Inferior parietal cortex (tissue), 1 donor: ENCODE measurements around the gene CAMK2D.
A peak's percentile ranks its signal among the peaks of the same experiment; 100 is the strongest.
"Not testable (repeated sequence)": the region's sequence is repeated elsewhere in the genome, so short reads cannot be mapped to it uniquely, and the experiment has no call there.

Experiments
- DNase-seq: peaks from one replicate; pipeline ENCODE4 v3.0.0-alpha.2; 2016; ENCODE audit errors: extremely low spot score

Gene CAMK2D

DNA sequence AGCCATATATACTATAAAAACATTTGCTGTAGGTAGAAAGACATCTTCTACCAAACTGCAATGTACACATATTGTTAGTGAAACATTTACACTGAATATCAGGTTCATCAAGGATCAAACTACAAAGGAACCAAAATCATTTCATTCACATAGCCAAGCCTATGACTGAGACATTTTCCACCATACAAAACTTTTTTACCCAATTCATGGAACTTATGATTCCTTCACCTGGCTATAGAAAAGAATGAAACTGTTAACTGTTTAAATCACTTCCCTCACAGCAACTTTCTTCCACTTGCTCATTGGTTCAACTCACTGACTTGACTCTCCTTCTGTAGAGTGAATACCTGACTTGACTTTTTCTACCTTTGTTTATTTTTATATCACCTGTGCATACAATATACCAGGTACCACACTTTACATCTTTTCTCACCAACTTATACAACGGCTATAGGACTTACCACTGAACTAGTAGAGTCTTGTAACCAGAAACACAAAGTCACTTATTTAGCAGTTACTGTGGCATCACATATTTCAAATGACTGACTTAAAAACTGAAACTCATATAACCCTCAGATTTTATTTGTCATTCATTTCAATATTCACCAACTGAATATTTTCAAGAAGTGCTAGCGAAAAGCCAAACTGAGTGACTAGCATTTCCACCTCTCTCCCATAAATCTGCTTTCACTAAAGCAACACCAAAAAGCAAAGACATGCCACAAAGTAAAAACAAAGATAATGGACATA is 30.9 kb downstream of the CAMK2D start:
- DNase-seq: no peak

DNA sequence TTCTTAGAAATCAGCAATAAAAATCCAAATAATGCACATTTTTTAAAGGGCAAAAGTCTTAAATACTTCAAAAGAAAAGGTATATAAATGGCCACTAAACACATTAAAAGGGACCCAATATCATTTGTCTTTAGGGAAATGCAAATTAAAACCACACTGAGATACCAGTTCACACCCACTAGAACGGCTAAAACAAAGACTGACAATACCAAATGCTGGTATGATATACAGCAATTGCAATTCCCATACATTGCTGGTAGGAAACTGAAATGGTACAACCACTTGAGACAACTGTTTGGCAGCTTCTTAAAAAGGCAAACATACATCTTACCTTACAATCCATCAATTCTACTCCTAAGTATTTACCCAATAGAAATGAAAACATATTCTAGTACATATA is 33.7 kb downstream of the CAMK2D start:
- no peak for DNase-seq

DNA sequence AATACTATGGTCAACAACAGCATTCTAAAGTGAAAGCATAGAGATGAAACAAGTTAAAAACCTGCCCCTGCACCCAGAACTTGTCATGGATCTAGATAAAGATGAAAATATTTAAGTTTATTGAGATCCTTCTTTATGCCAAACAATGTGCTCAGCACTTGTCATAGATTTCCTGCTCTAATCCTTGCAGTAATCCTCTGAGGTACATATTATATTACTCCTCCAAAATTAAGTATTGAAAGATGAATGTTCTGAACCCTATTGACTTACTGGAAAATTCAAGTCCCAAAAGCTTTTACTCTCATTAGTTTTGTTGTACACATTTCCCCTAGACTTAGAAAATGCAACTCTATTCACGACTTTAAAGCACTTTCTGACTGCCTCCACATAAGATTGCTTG is 35.6 kb downstream of the CAMK2D start:
- DNase-seq: no peak

DNA sequence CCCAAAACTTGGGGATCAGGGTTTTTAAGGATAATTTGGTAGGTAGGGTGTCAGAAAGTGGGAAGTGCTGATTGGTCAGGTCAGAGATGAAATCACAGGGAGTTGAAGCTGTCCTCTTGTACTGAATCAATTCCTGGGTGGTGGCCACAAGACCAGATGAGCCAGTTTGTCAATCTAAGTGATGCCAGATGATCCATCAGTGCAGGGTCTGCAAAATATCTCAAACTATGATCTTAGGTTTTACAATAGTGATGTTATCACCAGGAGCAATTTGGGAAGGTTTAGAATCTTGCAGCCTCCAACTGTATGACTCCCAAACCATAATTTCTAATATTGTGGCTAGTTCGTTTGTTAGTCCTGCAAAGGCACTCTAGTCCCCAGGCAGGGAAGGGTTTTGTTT is 43.3 kb downstream of the CAMK2D start:
- DNase-seq: no peak

DNA sequence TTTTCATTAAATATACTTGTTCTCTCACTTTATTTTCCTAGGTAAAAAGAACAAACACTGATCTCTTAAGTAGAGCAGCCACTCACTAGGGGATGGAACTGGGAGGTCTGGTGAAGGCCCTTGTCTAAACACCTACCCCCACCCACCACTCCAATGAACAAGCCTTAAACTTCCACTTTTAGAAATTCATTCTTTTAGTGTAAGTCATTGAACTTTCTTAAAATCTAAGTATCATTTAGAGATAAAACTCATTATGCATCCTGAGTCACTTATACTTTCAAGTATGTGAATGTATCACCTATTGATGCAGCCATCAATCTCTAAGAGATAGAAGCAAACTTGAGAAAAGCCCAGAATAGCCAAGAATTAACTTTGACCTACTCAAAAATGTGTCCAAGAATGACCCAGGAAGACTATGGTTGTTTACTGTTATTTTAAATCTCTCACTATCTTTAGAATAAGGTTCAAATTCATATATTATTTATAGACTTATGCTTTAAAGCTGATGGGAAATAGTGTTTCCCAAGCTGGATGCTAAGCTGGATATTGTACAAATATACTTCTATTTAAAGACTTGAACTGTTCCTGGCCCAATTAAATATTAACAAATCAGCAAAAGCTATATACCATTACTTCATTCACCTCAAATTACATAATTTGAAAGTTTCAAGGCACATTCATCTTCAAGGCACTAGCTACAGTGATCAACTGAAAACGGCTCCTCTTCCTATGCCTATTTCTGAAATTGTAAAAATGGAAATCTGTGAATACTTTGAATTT is 49.5 kb downstream of the CAMK2D start:
- no peak for DNase-seq

DNA sequence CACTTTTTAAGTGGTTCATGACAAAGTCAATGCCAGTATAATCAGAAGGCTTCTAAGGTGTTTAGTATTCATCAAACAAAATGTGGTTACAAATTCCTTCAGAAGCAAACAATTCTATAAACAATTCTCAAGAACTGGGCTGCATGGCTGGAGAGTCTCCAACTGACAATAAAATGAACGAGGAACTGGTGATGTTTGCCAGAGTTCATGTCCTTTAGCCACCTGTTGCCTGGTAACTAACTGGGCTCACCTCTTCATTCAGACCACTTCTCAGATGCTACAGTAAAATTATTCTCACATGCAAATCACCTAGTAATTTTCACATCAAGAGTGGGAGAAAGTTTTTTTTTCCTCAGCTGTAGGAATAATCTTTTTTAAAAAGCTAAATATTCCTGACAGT is 53.3 kb downstream of the CAMK2D start:
- no peak for DNase-seq

DNA sequence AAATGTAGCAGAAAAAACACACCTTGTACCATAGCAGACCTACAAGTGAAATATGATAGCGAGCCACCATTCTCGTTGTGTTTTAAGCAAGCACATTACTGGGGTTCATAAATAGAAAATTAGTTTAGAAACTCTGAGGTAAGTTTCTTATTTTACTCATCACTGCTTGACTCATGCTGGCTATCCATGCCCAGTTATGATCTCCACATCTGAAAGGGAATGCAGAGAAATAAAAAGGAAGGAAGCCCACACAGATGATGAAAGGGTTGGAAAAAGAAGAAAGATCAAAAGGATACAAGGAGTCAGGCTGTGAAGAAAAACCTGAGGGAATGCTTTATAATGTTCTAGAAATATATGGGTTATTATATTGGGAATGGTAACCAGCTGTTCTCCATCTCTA is 54.5 kb downstream of the CAMK2D start:
- no peak for DNase-seq

DNA sequence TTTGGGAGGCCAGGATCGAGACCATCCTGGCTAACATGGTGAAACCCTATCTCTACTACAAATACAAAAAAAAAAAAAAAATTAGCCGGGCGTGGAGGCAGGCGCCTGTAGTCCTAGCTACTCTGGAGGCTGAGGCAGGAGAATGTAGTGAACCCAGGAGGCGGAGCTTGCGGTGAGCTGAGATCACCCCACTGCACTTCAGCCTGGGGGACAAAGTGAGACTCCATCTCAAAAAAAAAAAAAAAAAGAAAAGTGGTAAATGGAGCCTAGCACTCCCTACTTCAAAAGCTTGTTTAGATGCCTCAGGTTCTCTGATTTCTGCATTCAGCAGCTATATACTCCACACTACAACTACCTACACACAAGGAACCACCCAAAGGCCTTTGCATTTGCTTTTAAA is 56.4 kb downstream of the CAMK2D start:
- DNase-seq: not testable (repeated sequence)

DNA sequence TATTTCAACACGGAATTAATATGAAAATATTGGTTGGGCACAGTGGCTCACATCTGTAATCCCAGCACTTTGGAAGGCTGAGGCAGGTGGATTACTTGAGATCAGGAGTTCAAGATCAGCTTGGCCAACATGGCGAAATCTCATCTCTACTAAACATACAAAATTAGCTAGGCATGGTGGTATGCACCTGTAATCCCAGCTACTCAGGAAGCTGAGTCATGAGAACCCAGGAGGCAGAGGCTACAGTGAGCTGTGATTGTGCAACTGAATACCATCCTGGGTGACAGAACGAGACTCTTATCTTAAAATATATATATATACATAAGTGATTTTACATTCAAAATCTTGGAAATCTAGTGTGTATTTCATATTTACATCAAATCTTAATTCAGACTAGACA is 58.9 kb downstream of the CAMK2D start:
- DNase-seq: not testable (repeated sequence)

DNA sequence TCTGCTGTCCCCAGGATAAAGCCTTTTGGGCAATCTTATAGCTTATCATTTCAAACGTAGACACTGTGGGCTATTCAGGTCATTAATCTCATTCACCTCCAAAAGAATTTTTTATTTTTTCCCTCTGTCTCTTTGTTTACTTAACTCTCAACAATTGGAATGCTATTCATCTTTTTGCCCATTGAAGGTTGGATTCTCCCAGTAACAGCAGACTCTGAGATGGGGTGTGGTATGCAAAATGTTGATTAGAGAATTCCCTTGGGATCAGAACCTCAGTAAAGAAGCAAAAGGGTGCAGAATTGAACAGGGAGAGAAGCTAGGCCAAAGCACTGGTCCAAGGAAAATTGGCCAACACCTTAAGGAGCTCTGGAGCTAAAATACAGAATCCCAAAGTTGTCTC is 60.4 kb downstream of the CAMK2D start:
- no peak for DNase-seq

DNA sequence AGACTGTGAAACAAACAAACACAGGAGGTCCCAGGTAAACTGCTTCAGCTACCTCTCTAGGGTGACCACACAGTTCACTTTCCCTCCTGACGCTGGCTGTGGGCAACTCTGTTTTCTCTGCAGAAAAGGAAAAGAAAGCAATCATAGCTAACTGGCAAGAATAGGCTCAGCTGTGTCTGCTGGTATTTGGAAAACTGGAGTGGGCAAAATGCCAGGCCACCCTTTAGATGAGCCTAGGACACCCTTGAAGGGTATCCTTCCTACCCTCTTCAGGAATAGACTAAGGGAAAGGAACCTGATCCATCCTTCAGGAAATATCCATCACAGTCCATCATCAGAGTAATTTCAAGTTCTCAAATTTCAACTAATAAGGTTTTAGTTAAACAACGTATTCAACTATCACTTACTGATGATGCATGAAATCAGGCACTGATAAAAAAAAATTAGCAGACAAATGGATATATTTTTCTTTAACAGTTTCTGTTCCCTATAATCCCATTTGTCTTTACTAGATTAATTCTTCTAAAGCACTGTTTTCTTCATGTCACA is 60.9 kb downstream of the CAMK2D start:
- DNase-seq: no peak

DNA sequence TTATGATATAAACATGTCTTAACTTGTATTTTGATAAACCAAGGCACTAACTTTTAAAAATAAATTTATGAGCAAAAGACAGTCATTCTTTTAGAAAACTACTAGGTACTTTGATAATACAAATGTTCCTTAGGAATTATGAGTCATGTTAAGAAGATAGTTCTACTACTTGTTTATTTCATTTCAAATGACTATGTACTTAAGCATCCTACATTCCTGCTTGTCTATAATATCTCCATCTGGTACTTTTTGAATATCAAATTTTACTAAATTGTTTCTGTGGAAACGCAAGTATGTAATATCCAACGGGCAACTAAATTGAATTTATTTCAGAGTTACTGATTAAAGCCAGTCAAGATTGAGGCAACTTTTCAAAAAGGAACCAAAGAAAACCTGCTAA is 61.8 kb downstream of the CAMK2D start:
- no peak for DNase-seq

DNA sequence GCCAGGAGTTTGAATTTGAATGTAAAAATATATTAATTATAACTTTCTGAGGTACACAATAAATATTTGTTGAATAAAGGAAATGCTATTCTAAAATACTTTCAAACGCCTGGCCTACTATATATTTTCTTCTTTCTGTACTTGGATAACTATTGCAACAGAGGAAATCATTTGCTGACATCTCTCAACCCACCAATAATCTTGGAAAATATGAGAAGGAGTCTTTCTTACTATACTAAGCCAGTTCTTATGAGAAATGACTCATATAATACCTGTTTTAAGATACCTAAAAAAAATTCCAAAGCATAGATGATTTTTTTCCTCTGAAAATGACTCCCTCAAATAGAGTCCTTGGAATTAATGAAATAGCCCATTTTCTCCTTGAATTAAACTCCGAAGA is 64.1 kb downstream of the CAMK2D start:
- no peak for DNase-seq

DNA sequence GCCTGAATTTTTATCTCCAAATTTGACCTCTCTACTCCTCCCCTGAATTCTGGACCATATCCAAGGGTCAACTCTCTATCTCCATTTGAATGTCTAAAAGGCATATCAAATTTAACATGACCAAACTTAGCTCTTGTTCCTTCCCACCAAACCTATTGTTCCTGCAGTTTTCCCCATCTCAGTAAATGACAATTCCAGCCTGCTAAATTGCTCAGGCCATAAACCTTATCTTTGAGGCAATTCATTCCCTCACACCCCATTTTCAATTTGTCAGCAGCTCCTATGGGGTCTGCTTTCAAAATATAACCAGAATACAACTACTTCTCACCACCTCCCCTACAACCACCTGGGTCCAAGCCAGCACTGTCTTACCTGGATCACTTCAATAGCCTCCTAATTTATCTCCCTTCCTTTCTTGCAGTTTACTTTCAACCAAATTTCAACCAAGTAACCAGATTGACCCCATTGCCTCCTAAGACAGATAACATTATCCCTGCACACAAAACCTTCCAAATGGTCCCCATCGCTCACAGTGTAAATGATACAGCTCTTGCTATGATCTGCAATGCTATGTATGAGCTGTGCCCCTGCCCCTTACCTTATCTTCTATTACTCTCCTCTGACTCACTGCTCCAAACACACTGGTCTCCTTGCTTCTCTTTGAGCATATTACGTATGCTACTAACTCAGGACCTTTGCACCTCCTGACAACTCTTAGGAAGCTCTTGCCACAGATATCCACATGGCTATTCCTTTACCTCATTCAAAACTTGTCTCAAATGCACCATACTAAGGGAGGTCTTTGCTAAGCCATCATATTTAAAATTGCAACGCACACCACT is 66.0 kb downstream of the CAMK2D start:
- DNase-seq: no peak

DNA sequence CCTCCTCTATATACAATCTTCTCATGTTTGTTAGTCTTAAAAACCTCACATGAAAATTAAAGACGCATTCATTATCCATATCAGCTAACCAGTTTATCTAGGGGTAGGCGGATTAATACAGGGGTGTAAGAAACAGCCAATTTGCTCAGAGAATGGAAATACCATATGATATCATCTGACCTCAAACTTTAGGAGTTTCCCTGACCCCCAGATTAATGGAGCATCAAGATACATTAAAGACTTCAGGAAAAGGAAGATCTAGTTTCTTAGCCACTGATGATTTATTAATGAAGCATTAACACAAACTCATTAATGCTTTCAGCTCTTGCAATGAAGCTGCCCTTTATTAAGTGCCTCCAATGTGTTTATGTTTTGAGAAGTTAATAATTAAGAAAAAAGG is 67.5 kb downstream of the CAMK2D start:
- DNase-seq: no peak

DNA sequence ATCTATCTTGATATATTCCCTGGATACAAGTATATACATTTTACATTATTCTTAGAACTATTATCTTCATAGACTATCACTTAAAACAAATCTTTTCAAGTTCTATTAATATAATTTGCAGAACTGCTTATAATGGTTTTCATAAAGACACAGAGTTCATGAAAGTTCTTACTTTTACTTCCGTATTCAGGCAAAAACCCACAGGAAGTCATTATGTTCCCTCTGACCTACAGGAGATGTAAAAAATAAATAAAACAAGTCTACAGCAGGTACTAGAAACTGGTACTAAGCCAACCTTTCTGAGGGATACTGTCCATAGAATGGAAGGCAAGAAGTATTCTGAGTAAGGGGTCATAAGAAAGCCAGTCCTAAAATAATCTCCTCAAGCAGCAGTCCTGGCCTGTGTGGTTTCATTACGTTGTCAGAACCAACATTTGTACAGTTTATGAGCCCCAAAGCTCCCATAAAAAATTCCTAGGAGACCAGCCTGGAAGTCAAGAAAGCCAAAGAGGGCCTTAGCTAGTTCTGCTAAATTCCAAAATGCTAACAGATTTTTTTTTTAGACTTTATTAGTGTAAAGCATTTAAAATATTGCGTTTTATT is 68.6 kb downstream of the CAMK2D start:
- no peak for DNase-seq

DNA sequence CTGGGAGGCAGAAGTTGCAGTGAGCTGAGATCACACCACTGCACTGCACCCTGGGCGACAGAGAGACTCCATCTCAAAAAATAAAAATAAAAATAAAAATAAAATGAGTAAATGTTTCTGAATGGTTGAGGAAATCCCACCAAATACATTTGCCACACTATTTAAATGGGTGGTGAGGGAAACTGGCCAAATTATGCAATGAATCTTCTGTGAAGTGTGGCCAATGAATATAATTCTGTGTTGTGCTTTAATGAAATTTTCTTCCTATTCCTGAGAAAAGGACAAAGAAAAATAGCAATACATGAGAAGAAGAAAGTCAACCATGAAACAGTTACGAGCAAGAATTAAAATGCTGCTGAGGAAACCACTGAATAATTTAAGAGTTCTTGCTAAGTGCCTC is 69.9 kb downstream of the CAMK2D start:
- DNase-seq: no peak

DNA sequence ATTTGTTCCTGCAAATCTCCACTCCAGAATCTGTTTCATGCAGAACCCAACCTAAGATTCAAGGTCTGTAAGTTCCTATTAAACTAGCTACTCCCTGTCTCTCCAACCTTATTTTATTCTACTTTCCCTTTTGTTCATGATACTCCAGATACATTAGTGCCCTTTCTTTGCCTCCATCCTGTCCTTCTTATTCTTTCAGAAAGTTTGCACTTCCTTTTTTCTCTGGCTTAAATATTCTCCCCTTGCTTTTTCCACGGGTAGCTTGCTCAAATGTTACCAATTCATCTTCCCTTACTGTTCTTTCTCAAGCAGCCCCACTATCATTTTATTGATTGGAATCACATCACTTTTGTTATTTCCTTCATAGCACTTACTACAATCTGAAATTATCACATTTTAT is 72.1 kb downstream of the CAMK2D start:
- DNase-seq: no peak

DNA sequence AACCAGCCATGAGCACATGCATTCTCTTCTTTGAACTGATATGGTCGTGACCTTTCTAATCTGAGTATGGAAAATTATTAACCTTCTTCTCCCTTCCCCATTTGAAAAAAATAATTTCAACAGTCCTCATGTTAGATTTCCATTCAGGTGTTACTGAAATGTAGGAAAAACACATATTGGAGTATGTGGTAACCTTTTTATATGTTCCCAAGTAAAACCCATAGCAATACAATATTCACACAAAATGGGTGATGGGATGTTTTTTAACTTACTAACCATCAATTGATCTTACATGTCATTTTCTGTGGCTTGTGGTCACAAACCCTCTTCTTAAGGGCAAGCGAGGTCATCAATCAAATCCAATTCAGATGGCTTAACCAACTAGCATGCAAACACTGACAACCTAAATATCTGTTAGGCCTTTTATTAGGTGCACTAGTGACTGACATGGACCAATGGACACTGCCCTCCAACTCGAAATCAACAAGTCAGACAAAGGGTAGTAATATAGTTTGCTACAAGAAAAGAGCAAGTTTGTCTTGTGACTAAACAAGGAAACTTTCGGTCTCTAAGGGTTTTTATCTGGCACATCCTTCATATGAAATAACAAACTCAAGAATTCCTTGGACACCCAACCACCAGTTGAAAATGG is 74.3 kb downstream of the CAMK2D start:
- DNase-seq: no peak

DNA sequence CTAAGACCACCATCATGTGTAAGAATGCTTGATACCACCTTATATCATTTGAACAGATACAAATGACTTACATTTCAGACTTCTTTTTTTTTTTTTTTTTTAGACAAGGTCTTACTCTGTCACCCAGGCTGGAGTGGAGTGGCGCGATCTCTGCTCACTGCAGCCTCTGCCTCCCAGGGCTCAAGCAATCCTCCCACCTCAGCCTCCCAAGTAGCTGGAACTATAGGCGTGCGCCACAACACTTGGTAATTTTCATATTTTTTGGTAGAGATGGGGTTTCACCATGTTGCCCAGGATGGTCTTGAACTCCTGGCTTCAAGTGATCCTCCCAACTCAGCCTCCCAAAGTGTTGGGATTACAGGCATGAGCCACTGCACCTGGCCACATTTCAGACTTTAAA is 76.4 kb downstream of the CAMK2D start:
- DNase-seq: not testable (repeated sequence)

DNA sequence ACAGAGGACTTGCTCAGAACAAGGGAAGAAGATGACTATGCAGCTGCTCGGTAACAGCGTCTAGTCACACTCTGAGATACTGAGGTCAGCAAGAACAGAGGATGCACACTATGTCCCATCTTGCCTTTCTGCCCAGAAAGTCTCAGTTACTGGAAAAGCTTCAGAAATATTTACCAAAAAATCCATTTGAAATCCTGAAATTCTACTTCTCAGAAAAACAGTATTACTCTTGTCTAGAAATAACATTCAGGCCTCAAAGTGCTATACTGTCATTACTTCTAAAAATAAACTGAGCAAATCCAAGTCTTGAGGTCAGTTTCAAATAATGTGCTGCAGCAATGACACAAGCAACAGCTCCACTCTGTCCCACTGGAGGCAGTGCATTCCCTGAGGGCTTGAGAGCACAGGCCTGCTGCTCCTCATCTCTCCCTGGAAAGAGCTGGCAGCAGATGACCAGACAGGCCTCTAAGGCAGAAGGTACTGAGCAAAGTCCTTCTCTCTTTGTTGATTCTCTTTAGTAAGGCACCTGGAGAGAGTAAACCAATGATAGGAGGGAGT is 76.9 kb downstream of the CAMK2D start:
- peak; percentile 31 for DNase-seq
